Osteoblast (primary cell): ENCODE measurements around the gene PLEKHA6. TPM values are rescaled to one million over a fixed set of nuclear protein-coding genes. Genes with fewer than 3 reads are reported as not detected.
"Not testable (repeated sequence)": the region's sequence is repeated elsewhere in the genome, so short reads cannot be mapped to it uniquely, and the experiment has no call there.

ENCODE experiments used
- DNase-seq: peaks from one replicate; pipeline ENCODE4 v3.0.0; 2011; ENCODE audit warnings: low spot score, mixed read lengths; ENCODE audit not compliant: insufficient read length; ENCODE audit errors: missing footprints
- H2AFZ ChIP-seq: 2 replicates; pipeline ENCODE4 v1.6.0; 2011; ENCODE audit warnings: mild to moderate bottlenecking, low read length
- H3K27ac ChIP-seq: 2 replicates; pipeline ENCODE4 v1.5.1; 2011; ENCODE audit warnings: mild to moderate bottlenecking, low read depth, low read length, moderate library complexity
- H3K27me3 ChIP-seq: 2 replicates; pipeline ENCODE4 v1.6.0; 2012; ENCODE audit warnings: mild to moderate bottlenecking, control low read depth, inconsistent platforms, low read length, moderate library complexity; ENCODE audit not compliant: insufficient read depth
- H3K36me3 ChIP-seq: 2 replicates; pipeline ENCODE4 v1.5.1; 2011; ENCODE audit warnings: mild to moderate bottlenecking, low read length, control low read depth, moderate library complexity; ENCODE audit not compliant: insufficient read depth
- H3K4me1 ChIP-seq: 2 replicates; pipeline ENCODE4 v1.5.1; 2011; ENCODE audit warnings: mild to moderate bottlenecking, low read length, control low read depth, moderate library complexity; ENCODE audit not compliant: insufficient read depth
- H3K4me2 ChIP-seq: 2 replicates; pipeline ENCODE4 v1.6.0; 2011; ENCODE audit warnings: mild to moderate bottlenecking, low read length; ENCODE audit not compliant: insufficient read depth
- H3K4me3 ChIP-seq: fragments of 200-600 bp; sonication (generic); 3 replicates; pipeline ENCODE4 v1.5.1; 2012; ENCODE audit warnings: mild to moderate bottlenecking, low read length, inconsistent platforms; ENCODE audit not compliant: insufficient read depth
- H3K79me2 ChIP-seq: 2 replicates; pipeline ENCODE4 v1.6.0; 2012; ENCODE audit warnings: mild to moderate bottlenecking, low read length, control low read depth, inconsistent platforms; ENCODE audit not compliant: insufficient read depth
- H3K9me3 ChIP-seq: 2 replicates; pipeline ENCODE4 v1.5.1; 2011; ENCODE audit warnings: low read depth, low read length, control low read depth
- H4K20me1 ChIP-seq: 2 replicates; pipeline ENCODE4 v1.6.0; 2012; ENCODE audit warnings: mild to moderate bottlenecking, low read length, control low read depth; ENCODE audit not compliant: insufficient read depth
- total RNA-seq: library from RNA; depleted of rRNA; stranded (reverse); fragments of >200 nt; gene quantifications from 2 replicates; pipeline ENCODE4 v1.2.3, GENCODE V29; 2012
- TF ChIP-seq, protein P1 (sequence below): IDR thresholded peaks from 2 replicates; pipeline ENCODE4 v1.5.1; 2011; ENCODE audit warnings: mild to moderate bottlenecking, low read depth, low read length, moderate library complexity; ENCODE audit errors: extremely low read depth

The PLEKHA6 gene
- total RNA-seq, 1 donor, result 0.36 TPM

DNA sequence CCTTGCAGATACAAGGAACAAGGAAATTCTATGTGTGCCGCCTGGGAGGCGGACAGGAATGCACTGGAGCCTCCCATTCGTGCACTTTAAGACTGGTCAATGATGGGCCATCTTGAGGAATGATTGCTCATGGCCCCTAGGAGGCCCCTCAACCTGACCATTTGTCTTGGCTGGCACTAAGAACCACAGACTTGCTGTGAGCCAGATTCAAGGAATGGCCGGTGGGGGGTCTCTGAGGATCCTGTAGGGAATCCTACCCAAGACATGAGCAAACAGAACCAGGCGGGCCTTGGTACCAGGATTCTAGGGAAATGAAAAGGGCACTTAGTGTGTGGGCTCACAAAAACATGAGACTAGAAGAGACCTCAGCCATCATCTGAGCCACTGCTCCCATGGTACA is 117.8 kb downstream of the PLEKHA6 start:
- Histone ChIP-seq H3K27ac (no peak overlapping the region), H3K79me2 (no peaks in the 10 kb centered on the region), H3K36me3 (no peaks in the 10 kb centered on the region), H3K4me2 (no peak overlapping the region), H4K20me1 (no peaks in the 10 kb centered on the region), H3K9me3 (no peaks in the 10 kb centered on the region), H3K27me3 (peaks cover 18% of the 10 kb centered on the region), H3K4me1 (no peaks in the 10 kb centered on the region), H2AFZ (no peak overlapping the region), H3K4me3 (no peak overlapping the region)
- TF ChIP-seq, protein P1, sequence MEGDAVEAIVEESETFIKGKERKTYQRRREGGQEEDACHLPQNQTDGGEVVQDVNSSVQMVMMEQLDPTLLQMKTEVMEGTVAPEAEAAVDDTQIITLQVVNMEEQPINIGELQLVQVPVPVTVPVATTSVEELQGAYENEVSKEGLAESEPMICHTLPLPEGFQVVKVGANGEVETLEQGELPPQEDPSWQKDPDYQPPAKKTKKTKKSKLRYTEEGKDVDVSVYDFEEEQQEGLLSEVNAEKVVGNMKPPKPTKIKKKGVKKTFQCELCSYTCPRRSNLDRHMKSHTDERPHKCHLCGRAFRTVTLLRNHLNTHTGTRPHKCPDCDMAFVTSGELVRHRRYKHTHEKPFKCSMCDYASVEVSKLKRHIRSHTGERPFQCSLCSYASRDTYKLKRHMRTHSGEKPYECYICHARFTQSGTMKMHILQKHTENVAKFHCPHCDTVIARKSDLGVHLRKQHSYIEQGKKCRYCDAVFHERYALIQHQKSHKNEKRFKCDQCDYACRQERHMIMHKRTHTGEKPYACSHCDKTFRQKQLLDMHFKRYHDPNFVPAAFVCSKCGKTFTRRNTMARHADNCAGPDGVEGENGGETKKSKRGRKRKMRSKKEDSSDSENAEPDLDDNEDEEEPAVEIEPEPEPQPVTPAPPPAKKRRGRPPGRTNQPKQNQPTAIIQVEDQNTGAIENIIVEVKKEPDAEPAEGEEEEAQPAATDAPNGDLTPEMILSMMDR, result no peak
- DNase-seq, result no peak

GRCh38 chr1:204241050-204241449 is 118.7 kb downstream of the PLEKHA6 start:
- DNase-seq, result peak; percentile 60
- Histone ChIP-seq H4K20me1 (no peaks in the 10 kb centered on the region), H3K36me3 (no peaks in the 10 kb centered on the region), H2AFZ (no peak overlapping the region), H3K4me3 (no peak overlapping the region), H3K4me2 (no peak overlapping the region), H3K9me3 (no peaks in the 10 kb centered on the region), H3K27ac (no peak overlapping the region), H3K27me3 (peaks cover 12% of the 10 kb centered on the region), H3K79me2 (no peaks in the 10 kb centered on the region), H3K4me1 (no peaks in the 10 kb centered on the region)
- TF ChIP-seq, protein P1, result no peak

DNA sequence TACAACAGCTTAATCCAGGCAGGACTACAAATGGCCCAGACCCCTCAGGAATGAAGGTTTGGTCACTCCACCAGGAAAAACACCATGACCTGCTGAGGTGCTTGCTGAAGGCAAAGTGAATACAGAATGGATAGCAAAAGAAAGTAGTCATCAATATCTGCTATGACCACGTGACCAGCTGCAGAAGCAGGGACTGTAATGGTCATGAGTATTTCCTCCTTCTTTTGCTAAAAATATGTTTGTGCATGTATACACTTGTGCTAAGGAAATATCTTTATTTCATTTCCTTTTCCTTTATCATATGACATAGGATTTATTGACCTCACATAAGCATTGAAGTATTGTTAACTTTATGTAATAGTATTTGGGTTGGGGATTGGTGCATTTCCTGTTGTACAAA is 119.5 kb downstream of the PLEKHA6 start:
- H3K4me2 ChIP-seq, result no peak overlapping the region
- no peaks in the 10 kb centered on the region for H4K20me1 ChIP-seq
- DNase-seq, result no peak
- H3K36me3 ChIP-seq, result no peaks in the 10 kb centered on the region
- H3K9me3 ChIP-seq, result no peaks in the 10 kb centered on the region
- no peaks in the 10 kb centered on the region for H3K4me1 ChIP-seq
- no peak overlapping the region for H3K27ac ChIP-seq
- TF ChIP-seq, protein P1, result no peak
- peaks cover 6% of the 10 kb centered on the region for H3K27me3 ChIP-seq
- H3K79me2 ChIP-seq, result no peaks in the 10 kb centered on the region
- H2AFZ ChIP-seq, result no peak overlapping the region
- no peak overlapping the region for H3K4me3 ChIP-seq

DNA sequence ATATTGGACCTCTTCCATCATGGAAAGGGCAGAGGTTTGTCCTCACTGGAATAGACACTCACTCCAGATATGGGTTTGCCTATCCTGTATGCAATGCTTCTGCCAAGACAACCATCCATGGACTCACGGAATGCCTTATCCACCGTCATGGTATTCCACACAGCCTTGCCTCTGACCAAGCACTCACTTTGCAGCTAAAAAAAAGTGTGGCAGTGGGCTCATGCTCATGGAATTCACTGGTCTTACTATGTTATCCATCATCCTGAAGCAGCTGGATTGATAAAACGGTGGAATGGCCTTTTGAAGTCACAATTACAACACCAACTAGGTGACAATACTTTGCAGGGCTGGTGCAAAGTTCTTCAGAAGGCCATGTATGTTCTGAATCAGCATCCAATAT is 120.3 kb downstream of the PLEKHA6 start:
- H2AFZ ChIP-seq, H3K4me1 ChIP-seq, H3K36me3 ChIP-seq, H3K27ac ChIP-seq, H3K79me2 ChIP-seq, H3K9me3 ChIP-seq, H4K20me1 ChIP-seq, DNase-seq, H3K27me3 ChIP-seq, H3K4me2 ChIP-seq, H3K4me3 ChIP-seq: not testable (repeated sequence)

DNA sequence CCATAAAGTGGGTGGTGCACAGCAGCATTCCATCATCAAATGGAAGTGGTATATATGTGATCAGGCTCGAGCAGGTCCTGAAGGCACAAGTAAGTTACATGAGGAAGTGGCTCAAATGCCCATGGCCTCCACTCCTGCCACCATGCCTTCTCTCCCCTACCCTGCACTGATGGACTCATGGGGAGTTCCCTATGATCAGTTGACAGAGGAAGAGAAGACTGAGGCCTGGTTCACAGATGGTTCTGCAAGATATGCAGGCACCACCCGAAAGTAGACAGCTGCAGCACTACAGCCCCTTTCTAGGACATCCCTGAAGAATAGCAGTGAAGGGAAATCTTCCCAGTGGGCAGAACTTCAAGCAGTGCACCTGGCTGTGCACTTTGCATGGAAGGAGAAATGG is 121.2 kb downstream of the PLEKHA6 start:
- not testable (repeated sequence) for H3K27ac ChIP-seq, H3K9me3 ChIP-seq, H3K36me3 ChIP-seq, H3K27me3 ChIP-seq, H4K20me1 ChIP-seq, H3K4me2 ChIP-seq, H3K4me3 ChIP-seq, H2AFZ ChIP-seq, H3K79me2 ChIP-seq, H3K4me1 ChIP-seq, DNase-seq

GRCh38 chr1:204237515-204237914 is 122.2 kb downstream of the PLEKHA6 start:
- not testable (repeated sequence) for H2AFZ ChIP-seq, DNase-seq, H3K27ac ChIP-seq, H3K36me3 ChIP-seq, H3K4me3 ChIP-seq, H3K27me3 ChIP-seq, H3K4me1 ChIP-seq, H3K79me2 ChIP-seq, H3K4me2 ChIP-seq, H4K20me1 ChIP-seq, H3K9me3 ChIP-seq
